K562 (cell line): ENCODE results near the gene SLC35B4. TPM values are rescaled to one million over a fixed set of nuclear protein-coding genes. Genes with fewer than 3 reads are reported as not detected.
A peak's percentile ranks its signal among the peaks of the same experiment; 100 is the strongest.

Experiments used
- ARID3A ChIP-seq: IDR thresholded peaks from 2 replicates; pipeline ENCODE4 v1.6.1; 2012; ENCODE audit warnings: low read depth, low read length, improper control_type of control experiment, borderline replicate concordance
- ARID3B ChIP-seq: fragments of 250-450 bp; sonication (Bioruptor Pico); IDR thresholded peaks from 2 replicates; pipeline ENCODE4 v1.4.0; 2020; ENCODE audit warnings: borderline replicate concordance
- BRD9 ChIP-seq: fragments of 450-650 bp; IDR thresholded peaks from 2 replicates; pipeline ENCODE4 v1.6.1; 2018; ENCODE audit warnings: low read depth; ENCODE audit not compliant: partially characterized antibody
- CHCHD3 ChIP-seq: fragments of 250-450 bp; sonication (Bioruptor Pico); IDR thresholded peaks from 2 replicates; pipeline ENCODE4 v2.1.2; 2022; ENCODE audit warnings: mild to moderate bottlenecking
- CREB5 ChIP-seq: fragments of 250-450 bp; sonication (Bioruptor Pico); IDR thresholded peaks from 2 replicates; pipeline ENCODE4 v1.5.0; 2020; ENCODE audit warnings: mild to moderate bottlenecking
- GTF3C2 ChIP-seq: IDR thresholded peaks from 3 replicates; pipeline ENCODE4 v1.6.1; 2011; ENCODE audit warnings: borderline replicate concordance, mild to moderate bottlenecking, moderate library complexity; ENCODE audit not compliant: insufficient read length; ENCODE audit errors: extremely low read depth
- KAT8 ChIP-seq: fragments of 450-650 bp; IDR thresholded peaks from 2 replicates; pipeline ENCODE4 v1.6.1; 2016; ENCODE audit warnings: low read depth, mild to moderate bottlenecking
- MXD1 ChIP-seq: fragments of 250-450 bp; sonication (Bioruptor Pico); IDR thresholded peaks from 2 replicates; pipeline ENCODE4 v1.8.0; 2021; ENCODE audit warnings: borderline replicate concordance, mild to moderate bottlenecking, moderate library complexity; ENCODE audit not compliant: poor library complexity, severe bottlenecking
- PTBP1 ChIP-seq: fragments of 200-400 bp; formaldehyde crosslinking; IDR thresholded peaks from 2 replicates; pipeline ENCODE4 v1.6.1; 2017; ENCODE audit warnings: low read depth, low read length
- SIRT6 ChIP-seq: IDR thresholded peaks from one replicate; pipeline ENCODE4 v1.6.1; 2012; ENCODE audit warnings: low read depth, mild to moderate bottlenecking, control low read depth, inconsistent platforms, low read length, moderate library complexity
- TSC22D4 ChIP-seq: fragments of 450-650 bp; IDR thresholded peaks from 2 replicates; pipeline ENCODE4 v1.6.1; 2016; ENCODE audit warnings: missing genetic modification characterization, missing biosample characterization, control low read depth
- ZBTB26 ChIP-seq: fragments of 450-650 bp; formaldehyde crosslinking; IDR thresholded peaks from 2 replicates; pipeline ENCODE4 v1.4.0; 2022; ENCODE audit warnings: missing genetic modification characterization
- ZBTB43 ChIP-seq: sonication (generic); formaldehyde crosslinking; IDR thresholded peaks from 2 replicates; pipeline ENCODE4 v1.8.0; 2023; ENCODE audit warnings: mild to moderate bottlenecking, missing genetic modification reagents
- ZEB2 ChIP-seq: fragments of 450-650 bp; IDR thresholded peaks from 2 replicates; pipeline ENCODE4 v1.6.1; 2016
- ZNF561 ChIP-seq: fragments of 450-650 bp; formaldehyde crosslinking; conservative IDR thresholded peaks from 2 replicates; pipeline ENCODE4 v1.4.0; 2020; ENCODE audit warnings: mild to moderate bottlenecking, moderate library complexity
- polyA plus RNA-seq, 8 experiments: library from polyadenylated mRNA; depleted of rRNA in 4 of 8; stranded (reverse) in 5 of 8; unstranded in 3 of 8; fragments of >200 nt; fragmentation: Nextera tagmentation in 2 of 8; fragmentation: Illumina TruSeq in 1 of 8; extraction: Ambion mirVana in 2 of 8; extraction: Trizol in 1 of 8; gene quantifications; 2 replicates each; pipeline versions ENCODE4 v1.2.1 to v1.2.3, GENCODE V29; 2011 to 2014; ENCODE audit warnings: inconsistent platforms in 1 of 8, missing spikeins in 1 of 8
- total RNA-seq, 7 experiments: library from RNA; depleted of rRNA in 6 of 7; stranded (reverse); fragments of >200 nt in 6 of 7; fragmentation: Illumina TruSeq in 2 of 7; extraction: Trizol in 2 of 7; gene quantifications; 2 replicates each; pipeline versions ENCODE4 v1.2.1 to v1.2.3, GENCODE V29; 2011 to 2021; ENCODE audit warnings: low replicate concordance in 1 of 7

The SLC35B4 gene
- total and polyA plus RNA-seq, 9 of the 15 experiments (the other 6 are each of a cell fraction or from before 2014, with no cell fraction given), result 6.1 to 34.9 (median 17.6) TPM

- 0 out of 2 replicates have a peak, but pooled peaks have one; percentile 21 for TF ChIP-seq ARID3A
- no peak for TF ChIP-seq ZNF561 (CRISPR knock-in tag)
- no peak for TF ChIP-seq PTBP1
- no peak for TF ChIP-seq CREB5 (CRISPR knock-in tag)
- no peak for TF ChIP-seq GTF3C2
- no peak for TF ChIP-seq ZEB2
- TF ChIP-seq ZBTB26 (CRISPR knock-in tag), result no peak
- no peak for TF ChIP-seq KAT8
- no peak for TF ChIP-seq BRD9
- TF ChIP-seq ZBTB43 (CRISPR knock-in tag), result 0 out of 2 replicates have a peak, but pooled peaks have one; percentile 76
- no peak for TF ChIP-seq TSC22D4 (tag)
- TF ChIP-seq ARID3B (CRISPR knock-in tag), result peak; percentile 13; the same call in 1 of the 2 replicates
- no peak for TF ChIP-seq SIRT6
- no peak for TF ChIP-seq MXD1 (CRISPR knock-in tag)
- TF ChIP-seq CHCHD3, result no peak
Observed at GRCh38 chr7:134316539-134317344, at the start of gene SLC35B4 (continued).
